Neural cell (in vitro differentiated cells): ENCODE data around the gene KLK6.

Experiments used
- EZH2 ChIP-seq: fragments of 200-600, 300-800 bp; shearing (Covaris generic), sonication (generic); IDR thresholded peaks from 2 replicates; pipeline ENCODE4 v1.6.1; 2014; ENCODE audit warnings: antibody characterized with exemption, low read length, borderline replicate concordance, mild to moderate bottlenecking; ENCODE audit not compliant: insufficient read depth, poor library complexity, severe bottlenecking
- POLR2AphosphoS5 ChIP-seq: IDR thresholded peaks from 2 replicates; pipeline ENCODE4 v1.6.1; 2012
- REST ChIP-seq: IDR thresholded peaks from 2 replicates; pipeline ENCODE4 v1.6.1; 2012; ENCODE audit warnings: borderline replicate concordance

GRCh38 chr19:50977626-50978025 lies 8.2 kb upstream of the KLK6 start:
- TF ChIP-seq REST (no peak), EZH2 (no peak), POLR2AphosphoS5 (no peak)
